Nephron (organoid): ENCODE results near the gene ZNF575.

ENCODE experiments used
- H3K27ac Mint-ChIP-seq, 3 experiments: 2 replicates each; pipeline ENCODE4 v1.8.0; 2020; ENCODE audit warnings: mixed read lengths in 3 of 3, mild to moderate bottlenecking in 2 of 3, moderate library complexity in 1 of 3
- H3K27me3 Mint-ChIP-seq: 2 replicates; pipeline ENCODE4 v1.8.0; 2021; ENCODE audit warnings: low read depth, mild to moderate bottlenecking, moderate library complexity, mixed read lengths
- H3K36me3 Mint-ChIP-seq: 2 replicates; pipeline ENCODE4 v1.8.0; 2020; ENCODE audit warnings: low read depth, mixed read lengths
- H3K4me1 Mint-ChIP-seq: 2 replicates; pipeline ENCODE4 v1.8.0; 2020; ENCODE audit warnings: mixed read lengths
- H3K4me3 Mint-ChIP-seq, 3 experiments: 2 replicates each; pipeline ENCODE4 v1.8.0; 2020; ENCODE audit warnings: mild to moderate bottlenecking in 3 of 3, mixed read lengths in 3 of 3, moderate library complexity in 2 of 3
- H3K9me3 Mint-ChIP-seq: 2 replicates; pipeline ENCODE4 v1.8.0; 2020; ENCODE audit warnings: mixed read lengths
- CTCF ChIP-seq, 3 experiments: fragments of 200-600 bp; sonication (generic); IDR thresholded peaks; one replicate each; pipeline ENCODE4 v1.5.0; 2021; ENCODE audit warnings: antibody characterized with exemption in 3 of 3; ENCODE audit not compliant: unreplicated experiment in 3 of 3

ZNF575 gene

GRCh38 chr19:43489979-43490599 is 42.9 kb upstream of the ZNF575 start:
- no peak overlapping the region for H3K4me3 Mint-ChIP-seq

GRCh38 chr19:43490759-43491158 is 42.2 kb upstream of the ZNF575 start:
- TF ChIP-seq CTCF (IDR thresholded peaks at IDR 0.05; ENCODE audit: unreplicated experiment in 3 of 3): no peak
- Mint-ChIP-seq H3K27me3 (no peaks in the 10 kb centered on the region), H3K27ac (no peak overlapping the region), H3K4me1 (peaks cover 5% of the 10 kb centered on the region), H3K36me3 (peaks cover 3% of the 10 kb centered on the region), H3K9me3 (no peaks in the 10 kb centered on the region), H3K4me3 (no peak overlapping the region)

More at GRCh38 chr19:43489979-43490599, 42.9 kb upstream of the ZNF575 start:
- Mint-ChIP-seq H3K36me3 (no peaks in the 10 kb centered on the region), H3K27ac (peak overlapping the region in 2 of 3 experiments; percentile 50 to 85), H3K4me1 (peaks cover 5% of the 10 kb centered on the region), H3K9me3 (no peaks in the 10 kb centered on the region), H3K27me3 (no peaks in the 10 kb centered on the region)
- no peak for TF ChIP-seq CTCF (IDR thresholded peaks at IDR 0.05; ENCODE audit: unreplicated experiment in 3 of 3)

GRCh38 chr19:43495082-43495481 is 37.9 kb upstream of the ZNF575 start:
- no peak overlapping the region for H3K27ac Mint-ChIP-seq
- peaks cover 22% of the 10 kb centered on the region for H3K36me3 Mint-ChIP-seq
- no peak for TF ChIP-seq CTCF (IDR thresholded peaks at IDR 0.05; ENCODE audit: unreplicated experiment in 3 of 3)
- peaks cover 3% of the 10 kb centered on the region for H3K27me3 Mint-ChIP-seq
- H3K4me3 Mint-ChIP-seq: no peak overlapping the region
- no peaks in the 10 kb centered on the region for H3K9me3 Mint-ChIP-seq
- peaks cover 23% of the 10 kb centered on the region for H3K4me1 Mint-ChIP-seq

GRCh38 chr19:43496960-43497359 is 36.0 kb upstream of the ZNF575 start:
- no peaks in the 10 kb centered on the region for H3K9me3 Mint-ChIP-seq
- TF ChIP-seq CTCF (IDR thresholded peaks at IDR 0.05; ENCODE audit: unreplicated experiment in 3 of 3): no peak
- H3K36me3 Mint-ChIP-seq: peaks cover 26% of the 10 kb centered on the region
- peak overlapping the region; percentile 68 to 94 (median 84) for H3K27ac Mint-ChIP-seq
- H3K4me3 Mint-ChIP-seq: no peak overlapping the region
- peaks cover 31% of the 10 kb centered on the region for H3K4me1 Mint-ChIP-seq
- peaks cover 3% of the 10 kb centered on the region for H3K27me3 Mint-ChIP-seq

GRCh38 chr19:43498233-43498842 is 34.6 kb upstream of the ZNF575 start:
- Mint-ChIP-seq H3K27me3 (peaks cover 13% of the 10 kb centered on the region), H3K4me1 (peaks cover 40% of the 10 kb centered on the region), H3K27ac (peak overlapping the region; percentile 87 to 96 (median 94)), H3K4me3 (peak overlapping the region; percentile 19 to 71 (median 53)), H3K36me3 (peaks cover 26% of the 10 kb centered on the region), H3K9me3 (no peaks in the 10 kb centered on the region)
- no peak for TF ChIP-seq CTCF (IDR thresholded peaks at IDR 0.05; ENCODE audit: unreplicated experiment in 3 of 3)

- H3K27ac Mint-ChIP-seq: peak overlapping the region; percentile 87 to 96 (median 94)
- peaks cover 18% of the 10 kb centered on the region for H3K27me3 Mint-ChIP-seq
- peaks cover 26% of the 10 kb centered on the region for H3K36me3 Mint-ChIP-seq
- H3K9me3 Mint-ChIP-seq: no peaks in the 10 kb centered on the region
- H3K4me3 Mint-ChIP-seq: peak overlapping the region; percentile 10 to 71 (median 17)
- H3K4me1 Mint-ChIP-seq: peaks cover 47% of the 10 kb centered on the region
- TF ChIP-seq CTCF (IDR thresholded peaks at IDR 0.05; ENCODE audit: unreplicated experiment in 3 of 3): no peak
Observed at GRCh38 chr19:43499042-43499441, 33.9 kb upstream of the ZNF575 start.
